Measurements from ENCODE around the gene KIFBP.
A peak's percentile ranks its signal among the peaks of the same experiment; 100 is the strongest.

Gene KIFBP

GRCh38 chr10:68981074-68981473, 7.5 kb upstream of the KIFBP start:
- Histone ChIP-seq H3K4me2 (no peak overlapping the region), H3K9ac (no peak overlapping the region), H3K4me1 (ENCODE audit: low read depth, poor library complexity, severe bottlenecking) (no peaks in the 10 kb centered on the region), H3K79me2 (ENCODE audit: insufficient read depth, low read depth) (no peaks in the 10 kb centered on the region; the same call in 1 of the 2 replicates), H4K20me1 (ENCODE audit: insufficient read depth) (peaks cover 3% of the 10 kb centered on the region), H3K4me3 (IDR thresholded peaks at IDR 0.05; ENCODE audit: insufficient read depth, low read depth, low read length) (no peak overlapping the region), H3K27ac (no peak overlapping the region), H3K36me3 (ENCODE audit: insufficient read depth) (peaks cover 36% of the 10 kb centered on the region; the same call in 1 of the 2 replicates), H3K27me3 (ENCODE audit: insufficient read depth, low read depth) (no peaks in the 10 kb centered on the region), H2AFZ (ENCODE audit: low read depth) (no peak overlapping the region)
- peak; percentile 41 for TF ChIP-seq CTCF (conservative IDR thresholded peaks at IDR 0.05; ENCODE audit: low read depth, low read length)

GRCh38 chr10:68982389-68982788, 6.2 kb upstream of the KIFBP start:
- H3K79me2 ChIP-seq (ENCODE audit: insufficient read depth, low read depth), result no peaks in the 10 kb centered on the region; the same call in 1 of the 2 replicates
- peaks cover 31% of the 10 kb centered on the region; the same call in 1 of the 2 replicates for H3K36me3 ChIP-seq (ENCODE audit: insufficient read depth)
- TF ChIP-seq CTCF (conservative IDR thresholded peaks at IDR 0.05; ENCODE audit: low read depth, low read length), result no peak

GRCh38 chr10:68987611-68988010, 992 bp upstream of the KIFBP start:
- Histone ChIP-seq H2AFZ (ENCODE audit: low read depth) (no peak overlapping the region), H3K79me2 (ENCODE audit: insufficient read depth, low read depth) (peaks cover 10% of the 10 kb centered on the region; the same call in 1 of the 2 replicates), H3K4me2 (peak overlapping the region; percentile 38; the same call in 1 of the 2 replicates), H3K4me1 (ENCODE audit: low read depth, poor library complexity, severe bottlenecking) (peaks cover 10% of the 10 kb centered on the region), H4K20me1 (ENCODE audit: insufficient read depth) (no peaks in the 10 kb centered on the region; the same call in 1 of the 2 replicates), H3K27me3 (ENCODE audit: insufficient read depth, low read depth) (no peaks in the 10 kb centered on the region), H3K27ac (no peak overlapping the region; the same call in 1 of the 2 replicates), H3K9ac (no peak overlapping the region), H3K4me3 (IDR thresholded peaks at IDR 0.05; ENCODE audit: insufficient read depth, low read depth, low read length) (no peak overlapping the region), H3K36me3 (ENCODE audit: insufficient read depth) (peaks cover 6% of the 10 kb centered on the region; the same call in 1 of the 2 replicates)
- no peak for TF ChIP-seq CTCF (conservative IDR thresholded peaks at IDR 0.05; ENCODE audit: low read depth, low read length)

More at GRCh38 chr10:68982389-68982788, 6.2 kb upstream of the KIFBP start:
- no peak overlapping the region for H3K9ac ChIP-seq
- H3K27ac ChIP-seq, result no peak overlapping the region
- no peaks in the 10 kb centered on the region for H3K27me3 ChIP-seq (ENCODE audit: insufficient read depth, low read depth)
- H3K4me1 ChIP-seq (ENCODE audit: low read depth, poor library complexity, severe bottlenecking), result no peaks in the 10 kb centered on the region
- no peak overlapping the region for H3K4me2 ChIP-seq
- H2AFZ ChIP-seq (ENCODE audit: low read depth), result no peak overlapping the region
- H4K20me1 ChIP-seq (ENCODE audit: insufficient read depth), result no peaks in the 10 kb centered on the region; the same call in none of the 2 replicates
- H3K4me3 ChIP-seq (IDR thresholded peaks at IDR 0.05; ENCODE audit: insufficient read depth, low read depth, low read length), result no peak overlapping the region

- no peak for TF ChIP-seq CTCF (conservative IDR thresholded peaks at IDR 0.05; ENCODE audit: low read depth, low read length)
- H3K4me2 ChIP-seq, result peak overlapping the region; percentile 38
- H3K36me3 ChIP-seq (ENCODE audit: insufficient read depth), result peaks cover 4% of the 10 kb centered on the region; the same call in 1 of the 2 replicates
- no peaks in the 10 kb centered on the region for H4K20me1 ChIP-seq (ENCODE audit: insufficient read depth)
- peaks cover 14% of the 10 kb centered on the region for H3K4me1 ChIP-seq (ENCODE audit: low read depth, poor library complexity, severe bottlenecking)
- H3K27ac ChIP-seq, result peak overlapping the region; percentile 54; the same call in 1 of the 2 replicates
- peaks cover 18% of the 10 kb centered on the region; the same call in 1 of the 2 replicates for H3K79me2 ChIP-seq (ENCODE audit: insufficient read depth, low read depth)
- peak overlapping the region; percentile 30 for H3K4me3 ChIP-seq (IDR thresholded peaks at IDR 0.05; ENCODE audit: insufficient read depth, low read depth, low read length)
- no peaks in the 10 kb centered on the region for H3K27me3 ChIP-seq (ENCODE audit: insufficient read depth, low read depth)
- H2AFZ ChIP-seq (ENCODE audit: low read depth), result peak overlapping the region; percentile 85
- peak overlapping the region; percentile 62; the same call in 1 of the 2 replicates for H3K9ac ChIP-seq
Measured at GRCh38 chr10:68989317-68989990, 851 bp downstream of the KIFBP start.

Measured in KMS-11 (cell line).